Esophagus squamous epithelium (tissue), 5 donors: Measurements from ENCODE around the gene PLEKHM3. TPM values are rescaled to one million over a fixed set of nuclear protein-coding genes. Genes with fewer than 3 reads are reported as not detected.
A peak's percentile ranks its signal among the peaks of the same experiment; 100 is the strongest.

Source experiments
- DNase-seq: peaks from one replicate; lab custom pipeline; 2025; lab: John Stamatoyannopoulos, UW
- H3K27ac ChIP-seq, 4 donors: fragments of 200-600 bp; sonication (generic); one replicate each; pipeline ENCODE4 v1.5.1; 2016 to 2019; ENCODE audit warnings: mild to moderate bottlenecking in 1 of 4
- H3K27me3 ChIP-seq, 4 donors: fragments of 200-600 bp; sonication (generic); 1 replicate in 3 of 4; 2 replicates in 1 of 4; pipeline versions ENCODE4 v1.5.1 to v1.6.0; 2017 to 2021; ENCODE audit warnings: antibody characterized with exemption in 1 of 4
- H3K36me3 ChIP-seq, 3 donors: fragments of 200-600 bp; sonication (generic); one replicate each; pipeline ENCODE4 v1.5.1; 2016 to 2019
- H3K4me1 ChIP-seq, 3 donors: fragments of 200-600 bp; sonication (generic); one replicate each; pipeline ENCODE4 v1.5.1; 2017 to 2019
- H3K4me3 ChIP-seq, 4 donors: fragments of 200-600 bp; sonication (generic); 1 replicate in 3 of 4; 2 replicates in 1 of 4; pipeline ENCODE4 v1.5.1; 2016 to 2019; ENCODE audit warnings: mild to moderate bottlenecking in 2 of 4, moderate library complexity in 1 of 4
- H3K9me3 ChIP-seq, 3 donors: fragments of 200-600 bp; sonication (generic); one replicate each; pipeline ENCODE4 v1.5.1; 2016 to 2019
- POLR2A ChIP-seq, 4 donors: fragments of 450-650 bp; IDR thresholded peaks; one replicate each; pipeline ENCODE4 v1.6.1; 2017; ENCODE audit warnings: antibody characterized with exemption in 4 of 4, mild to moderate bottlenecking in 4 of 4, moderate library complexity in 3 of 4
- WGBS, 2 donors: methylation state at CpG; one replicate each; pipeline ENCODE4 v1.1.5; 2018; 5-methylcytosine and 5-hydroxymethylcytosine counted together
- intact Hi-C: fragments of 100-400 bp; cut with DNase I; formaldehyde crosslinking; loops from one replicate; pipeline ENCODE4 v1.15.0; 2022
- total RNA-seq, 4 donors: library from RNA; depleted of rRNA; stranded (reverse); fragments of >200 nt; gene quantifications; one replicate each; pipeline ENCODE4 v1.1.0, GENCODE V29; 2016
- TF ChIP-seq, protein P1 (sequence below), 6 experiments: fragments of 450-650 bp in 4 of 6; fragments of 200-600 bp in 2 of 6; sonication (generic) in 2 of 6; IDR thresholded peaks; one replicate each; pipeline ENCODE4 v1.5.1; 2016 to 2019; ENCODE audit warnings: antibody characterized with exemption in 6 of 6, mild to moderate bottlenecking in 4 of 6, moderate library complexity in 4 of 6
- donor health status: DM: yes; HTN: yes; CAD: no.

PLEKHM3 gene
- total RNA-seq, 4 donors from 2014 or later, result 3.7 to 19.3 (median 6.7) TPM

GRCh38 chr2:208036357-208036756, 11.0 kb upstream of the PLEKHM3 start:
- no peaks in the 10 kb centered on the region for H3K9me3 ChIP-seq
- intact Hi-C loops, result loop anchor here (5.0 kb wide), 1 partner anchor 289 kb away; no protein-coding TSS in a partner anchor
- no peak for DNase-seq
- H3K27me3 ChIP-seq, result no peaks in the 10 kb centered on the region
- no peaks in the 10 kb centered on the region for H3K4me1 ChIP-seq
- H3K27ac ChIP-seq, result no peak overlapping the region
- no peak overlapping the region for H3K4me3 ChIP-seq
- WGBS, 2 donors, result 44 to 58% methylated on average over 4 of the region's 4 CpGs
- no peaks in the 10 kb centered on the region for H3K36me3 ChIP-seq
- TF ChIP-seq POLR2A (IDR thresholded peaks at IDR 0.05), result no peak
- TF ChIP-seq, protein P1, sequence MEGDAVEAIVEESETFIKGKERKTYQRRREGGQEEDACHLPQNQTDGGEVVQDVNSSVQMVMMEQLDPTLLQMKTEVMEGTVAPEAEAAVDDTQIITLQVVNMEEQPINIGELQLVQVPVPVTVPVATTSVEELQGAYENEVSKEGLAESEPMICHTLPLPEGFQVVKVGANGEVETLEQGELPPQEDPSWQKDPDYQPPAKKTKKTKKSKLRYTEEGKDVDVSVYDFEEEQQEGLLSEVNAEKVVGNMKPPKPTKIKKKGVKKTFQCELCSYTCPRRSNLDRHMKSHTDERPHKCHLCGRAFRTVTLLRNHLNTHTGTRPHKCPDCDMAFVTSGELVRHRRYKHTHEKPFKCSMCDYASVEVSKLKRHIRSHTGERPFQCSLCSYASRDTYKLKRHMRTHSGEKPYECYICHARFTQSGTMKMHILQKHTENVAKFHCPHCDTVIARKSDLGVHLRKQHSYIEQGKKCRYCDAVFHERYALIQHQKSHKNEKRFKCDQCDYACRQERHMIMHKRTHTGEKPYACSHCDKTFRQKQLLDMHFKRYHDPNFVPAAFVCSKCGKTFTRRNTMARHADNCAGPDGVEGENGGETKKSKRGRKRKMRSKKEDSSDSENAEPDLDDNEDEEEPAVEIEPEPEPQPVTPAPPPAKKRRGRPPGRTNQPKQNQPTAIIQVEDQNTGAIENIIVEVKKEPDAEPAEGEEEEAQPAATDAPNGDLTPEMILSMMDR (IDR thresholded peaks at IDR 0.05), result no peak

DNA sequence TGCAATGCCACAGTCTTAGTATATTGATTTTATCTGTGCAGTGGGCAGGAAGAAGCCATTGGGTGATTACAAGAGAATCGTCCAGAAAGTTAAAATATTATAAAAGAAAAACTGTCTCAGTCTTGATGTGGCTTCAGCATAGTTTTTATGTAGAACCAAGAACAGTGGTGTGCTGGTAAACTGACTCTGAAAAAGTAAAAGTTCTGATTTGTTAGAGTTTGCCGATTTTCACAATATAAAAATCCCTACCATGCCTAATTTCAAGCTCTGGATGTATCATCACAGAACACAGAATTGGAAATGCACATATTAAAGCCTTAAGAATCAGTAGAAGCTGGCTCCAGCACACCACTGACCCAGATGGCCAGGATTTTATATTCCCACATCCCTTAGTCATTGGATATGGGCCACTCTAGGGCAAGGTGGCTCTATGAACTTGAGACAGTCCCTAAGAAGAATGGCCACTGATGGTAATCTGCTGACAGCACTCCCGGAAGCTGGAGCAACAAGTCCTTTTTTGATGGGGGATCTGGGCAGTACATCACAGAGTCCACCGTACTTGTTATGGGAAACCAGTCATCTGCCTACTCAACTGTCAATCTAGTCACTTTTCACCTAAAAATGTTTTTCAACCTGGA, 9.3 kb upstream of the PLEKHM3 start:
- no peaks in the 10 kb centered on the region for H3K27me3 ChIP-seq
- TF ChIP-seq POLR2A (IDR thresholded peaks at IDR 0.05), result no peak
- TF ChIP-seq, protein P1 (IDR thresholded peaks at IDR 0.05), result no peak
- H3K36me3 ChIP-seq, result no peaks in the 10 kb centered on the region
- WGBS, 2 donors, result 79 to 95% methylated on average over 4 of the region's 4 CpGs
- intact Hi-C loops, result loop anchor here (5.0 kb wide), 1 partner anchor 287 kb away; no protein-coding TSS in a partner anchor
- H3K4me1 ChIP-seq, result no peaks in the 10 kb centered on the region
- no peak overlapping the region for H3K4me3 ChIP-seq
- H3K27ac ChIP-seq, result no peak overlapping the region
- no peaks in the 10 kb centered on the region for H3K9me3 ChIP-seq
- DNase-seq, result no peak

DNA sequence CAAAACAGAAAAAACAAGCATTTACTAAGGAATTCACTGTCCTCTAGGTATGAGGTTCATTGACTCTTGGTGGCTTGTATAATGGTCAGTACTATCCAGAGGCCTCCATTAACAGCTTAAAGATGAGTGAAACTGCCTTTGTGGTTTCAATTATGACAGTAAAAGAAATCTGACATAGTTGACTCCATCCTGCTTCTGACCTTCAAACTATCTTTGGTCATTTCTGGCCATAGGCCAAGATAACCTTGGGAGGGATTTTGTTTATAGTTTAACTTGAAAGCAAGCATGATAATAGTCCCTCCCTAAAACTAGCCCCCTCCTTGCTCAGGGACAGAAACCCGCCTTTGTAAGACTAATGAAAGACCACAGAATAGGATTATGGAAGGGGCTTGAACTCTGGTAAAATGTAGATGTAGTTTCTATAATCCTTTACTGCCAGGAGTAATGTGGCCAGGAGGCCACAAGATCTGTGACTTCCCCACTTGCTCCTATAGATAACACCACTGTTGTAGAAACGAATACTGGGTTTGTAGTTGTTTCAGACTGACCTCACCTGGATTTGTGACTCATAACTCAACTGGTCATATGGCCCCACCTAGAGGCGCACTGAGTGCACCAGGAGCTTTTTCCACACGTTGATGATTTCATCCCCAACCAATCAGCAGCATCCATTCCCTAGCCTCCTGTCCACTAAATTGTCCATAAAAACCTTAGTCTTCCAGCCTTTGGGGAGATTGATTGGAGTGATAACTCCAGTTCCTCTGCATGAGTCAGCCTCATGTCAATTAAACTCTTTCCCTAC, 8.6 kb upstream of the PLEKHM3 start:
- no peak for DNase-seq
- Histone ChIP-seq H3K9me3 (no peaks in the 10 kb centered on the region), H3K27me3 (no peaks in the 10 kb centered on the region), H3K27ac (no peak overlapping the region), H3K4me1 (no peaks in the 10 kb centered on the region), H3K36me3 (no peaks in the 10 kb centered on the region), H3K4me3 (no peak overlapping the region)
- 52 to 57% methylated on average over 4 of the region's 4 CpGs for WGBS, 2 donors
- TF ChIP-seq, protein P1 (IDR thresholded peaks at IDR 0.05), result peak in 4 of 6 experiments; percentile 25 to 57 (median 40)
- TF ChIP-seq POLR2A (IDR thresholded peaks at IDR 0.05), result no peak
- intact Hi-C loops, result no loop called here

DNA sequence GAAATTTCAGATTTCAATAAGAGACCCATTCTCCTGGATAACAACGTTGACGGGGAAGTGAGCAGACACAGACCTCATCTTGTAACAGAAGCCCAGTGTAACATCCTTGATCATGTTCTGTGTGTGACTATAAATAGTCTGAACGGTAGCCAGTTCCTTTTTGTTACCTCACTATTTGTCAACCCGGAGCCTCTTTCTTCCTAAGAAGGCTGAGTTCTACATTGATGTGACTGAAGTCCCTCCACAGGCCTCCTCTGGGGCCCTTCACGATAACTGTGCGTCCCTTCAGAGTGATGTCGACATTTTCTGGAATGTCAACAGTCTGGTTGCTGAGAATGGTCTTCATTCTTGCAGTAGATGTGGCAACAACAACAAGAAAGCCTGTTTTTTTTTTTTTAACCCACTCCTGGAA, 6.3 kb upstream of the PLEKHM3 start:
- Histone ChIP-seq H3K4me1 (no peaks in the 10 kb centered on the region), H3K27me3 (no peaks in the 10 kb centered on the region), H3K27ac (no peak overlapping the region), H3K36me3 (no peaks in the 10 kb centered on the region), H3K9me3 (no peaks in the 10 kb centered on the region), H3K4me3 (no peak overlapping the region)
- no peak for DNase-seq
- WGBS, 2 donors, result 59 to 70% methylated on average over 7 of the region's 7 CpGs
- intact Hi-C loops, result no loop called here
- TF ChIP-seq POLR2A (IDR thresholded peaks at IDR 0.05), result no peak
- TF ChIP-seq, protein P1 (IDR thresholded peaks at IDR 0.05), result no peak

DNA sequence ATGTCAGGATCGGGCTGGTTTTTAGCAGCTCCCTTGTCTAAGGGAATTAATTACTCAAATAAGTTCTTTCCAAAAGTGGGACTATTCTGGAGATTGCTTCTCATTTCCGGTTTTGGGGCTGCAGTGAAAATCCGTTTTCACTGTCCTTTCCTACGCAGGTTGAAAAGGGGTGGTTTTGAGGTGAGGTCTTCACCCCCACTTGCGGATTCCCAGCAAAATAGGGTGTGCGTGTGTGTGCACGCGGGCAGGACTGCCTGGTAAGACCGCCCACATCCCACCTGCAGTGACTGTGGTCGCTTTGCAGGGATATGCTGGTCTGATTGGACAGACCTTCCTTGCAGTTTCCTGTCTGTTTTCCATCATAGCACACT, 472 bp upstream of the PLEKHM3 start:
- peaks cover 5 to 28% (median 11%) of the 10 kb centered on the region in 3 donors for H3K4me1 ChIP-seq
- H3K36me3 ChIP-seq, result no peaks in the 10 kb centered on the region
- H3K4me3 ChIP-seq, result peak overlapping the region; percentile 70 to 88 (median 82)
- H3K27me3 ChIP-seq, result no peaks in the 10 kb centered on the region
- no peak for DNase-seq
- 32 to 38% methylated on average over 8 to 10 of the region's 10 CpGs for WGBS, 2 donors
- intact Hi-C loops, result no loop called here
- peak overlapping the region; percentile 79 to 86 (median 80) for H3K27ac ChIP-seq
- no peaks in the 10 kb centered on the region for H3K9me3 ChIP-seq
- TF ChIP-seq, protein P1 (IDR thresholded peaks at IDR 0.05), result no peak
- TF ChIP-seq POLR2A (IDR thresholded peaks at IDR 0.05), result no peak
